ENCODE results near the gene HSD17B1. TPM values are rescaled to one million over a fixed set of nuclear protein-coding genes. Genes with fewer than 3 reads are reported as not detected.

The HSD17B1 gene
- total and polyA plus RNA-seq, 2 of the 13 experiments (the other 11 are each of a cell fraction or from before 2014, with no cell fraction given): 0.54 to 0.93 TPM

- TF ChIP-seq ZNF407 (CRISPR knock-in tag; IDR thresholded peaks at IDR 0.05; ENCODE audit: not compliant biosample characterization) (peak; percentile 17), ZNF468 (CRISPR knock-in tag; IDR thresholded peaks at IDR 0.05) (peak; percentile 93; the same call in 1 of the 2 replicates), ZNF704 (CRISPR knock-in tag; IDR thresholded peaks at IDR 0.05; ENCODE audit: borderline replicate concordance) (no peak), KDM6A (CRISPR knock-in tag; IDR thresholded peaks at IDR 0.05; ENCODE audit: low read depth) (peak; percentile 90), MLXIP (CRISPR knock-in tag; IDR thresholded peaks at IDR 0.05; ENCODE audit: borderline replicate concordance) (no peak), TRAFD1 (CRISPR knock-in tag; IDR thresholded peaks at IDR 0.05; ENCODE audit: borderline replicate concordance) (no peak), ZBTB39 (CRISPR knock-in tag; IDR thresholded peaks at IDR 0.05) (no peak), CCAR2 (optimal IDR thresholded peaks at IDR 0.05; ENCODE audit: low read depth, low read length) (no peak), PCBP1 (IDR thresholded peaks at IDR 0.05; ENCODE audit: borderline replicate concordance, low read depth, low read length) (no peak), NKX3-1 (CRISPR knock-in tag; IDR thresholded peaks at IDR 0.05) (no peak), SRY (CRISPR knock-in tag; IDR thresholded peaks at IDR 0.05) (peak; percentile 65), PHF21A (CRISPR knock-in tag; IDR thresholded peaks at IDR 0.05) (no peak; the same call in none of the 2 replicates), HHEX (CRISPR knock-in tag; IDR thresholded peaks at IDR 0.05) (no peak)
Measured at GRCh38 chr17:42530952-42531454, 21.7 kb upstream of the HSD17B1 start (continued).
